HCT116 (cell line): Measurements from ENCODE around the gene SUB1. TPM values are rescaled to one million over a fixed set of nuclear protein-coding genes. Genes with fewer than 3 reads are reported as not detected.
"Not testable (repeated sequence)": the region's sequence is repeated elsewhere in the genome, so short reads cannot be mapped to it uniquely, and the experiment has no call there.

Experiments used
- ATAC-seq: fragments of 200-7000 bp; cut with Tn5 transposase; 2 replicates; pipeline ENCODE4 v1.9.1; 2020; ENCODE audit warnings: mild to moderate bottlenecking, moderate library complexity
- BruUV-seq: library from RNA; stranded (reverse); fragments of 400-500 nt; replicated peaks from 2 replicates; lab custom pipeline; 2021; lab: Mats Ljungman, UMichigan
- CTCF ChIA-PET: fragments of 300-600 bp; sonication (Branson Sonifier 250); formaldehyde crosslinking; loops from one replicate; lab custom pipeline; 2021; ENCODE audit warnings: antibody characterized with exemption; lab: Charles Lee
- POLR2A ChIA-PET: fragments of 300-600, 350-600 bp; sonication (Branson Sonifier 250); formaldehyde crosslinking; loops from one replicate; lab custom pipeline; 2021; ENCODE audit warnings: antibody characterized with exemption; lab: Charles Lee
- RAD21 ChIA-PET, 2 experiments: fragments of 300-600 bp; sonication (Branson Sonifier 250); formaldehyde crosslinking; loops; one replicate each; lab custom pipeline; 2023; ENCODE audit warnings: low total read pairs in 2 of 2; ENCODE audit not compliant: uncharacterized antibody in 2 of 2, unreplicated experiment in 2 of 2, low non-redundant PET in 1 of 2; lab: Charles Lee
- DNase-seq: peaks from one replicate; pipeline ENCODE4 v3.0.0-alpha.2; 2010; ENCODE audit warnings: low read depth, low spot score
- H2AFZ ChIP-seq: fragments of 200-600 bp; shearing (Covaris generic), sonication (generic); 2 replicates; pipeline ENCODE4 v1.6.1; 2017; ENCODE audit warnings: low read depth, mixed run types, mixed read lengths, antibody characterized with exemption, low read length; ENCODE audit not compliant: poor library complexity, severe bottlenecking
- H3K27ac ChIP-seq: 2 replicates; pipeline ENCODE4 v1.5.1; 2012; ENCODE audit warnings: low read depth, low read length
- H3K27me3 ChIP-seq: fragments of 200-600 bp; sonication (generic); 2 replicates; pipeline ENCODE4 v1.6.1; 2016; ENCODE audit warnings: mixed run types, low read length, mixed read lengths; ENCODE audit not compliant: insufficient read depth
- H3K36me3 ChIP-seq, 2 experiments: fragments of 200-500 bp in 1 of 2; fragments of 200-600 bp in 1 of 2; sonication (Bioruptor generic) in 1 of 2; sonication (generic) in 1 of 2; 2 replicates each; pipeline versions ENCODE4 v1.5.1 to v1.6.1; 2014 to 2016; ENCODE audit warnings: low read length in 2 of 2, inconsistent platforms in 1 of 2, mixed read lengths in 1 of 2, mixed run types in 1 of 2; ENCODE audit not compliant: insufficient read depth in 2 of 2, control insufficient read depth in 1 of 2
- H3K4me1 ChIP-seq, 2 experiments: fragments of 200-600 bp in 1 of 2; sonication (generic) in 1 of 2; 2 replicates each; pipeline versions ENCODE4 v1.5.1 to v1.6.1; 2012 to 2017; ENCODE audit warnings: low read length in 2 of 2, inconsistent platforms in 1 of 2, mild to moderate bottlenecking in 1 of 2, mixed read lengths in 1 of 2, mixed run types in 1 of 2, moderate library complexity in 1 of 2; ENCODE audit not compliant: insufficient read depth in 2 of 2, control insufficient read depth in 1 of 2
- H3K4me2 ChIP-seq: fragments of 200-600 bp; sonication (generic); 2 replicates; pipeline ENCODE4 v1.6.1; 2017; ENCODE audit warnings: mixed run types, low read length, mixed read lengths
- H3K4me3 ChIP-seq, 2 experiments: fragments of 200-600 bp in 1 of 2; sonication (generic) in 1 of 2; replicated peaks in 1 of 2; 2 replicates each; pipeline ENCODE4 v1.5.1; 2011 to 2016; ENCODE audit warnings: low read length in 2 of 2, control low read depth in 1 of 2, low read depth in 1 of 2, mild to moderate bottlenecking in 1 of 2, mixed read lengths in 1 of 2, mixed run types in 1 of 2
- H3K79me2 ChIP-seq: fragments of 200-600 bp; sonication (generic); 2 replicates; pipeline ENCODE4 v1.6.1; 2017; ENCODE audit warnings: mild to moderate bottlenecking, mixed run types, low read length, moderate library complexity, mixed read lengths; ENCODE audit not compliant: insufficient read depth
- H3K9ac ChIP-seq: fragments of 200-600 bp; sonication (generic); 2 replicates; pipeline ENCODE4 v1.6.1; 2016; ENCODE audit warnings: low read length, mixed read lengths
- H3K9me2 ChIP-seq: fragments of 200-600 bp; sonication (generic), shearing (Covaris generic); 2 replicates; pipeline ENCODE4 v1.6.1; 2017; ENCODE audit warnings: mixed run types, mild to moderate bottlenecking, moderate library complexity; ENCODE audit not compliant: insufficient read depth
- H3K9me3 ChIP-seq, 2 experiments: fragments of 200-500 bp in 1 of 2; fragments of 200-600 bp in 1 of 2; sonication (Bioruptor generic) in 1 of 2; sonication (generic) in 1 of 2; 2 replicates each; pipeline ENCODE4 v1.6.1; 2014 to 2017; ENCODE audit warnings: low read length in 2 of 2, mixed read lengths in 2 of 2, inconsistent platforms in 1 of 2, low read depth in 1 of 2, mild to moderate bottlenecking in 1 of 2, mixed run types in 1 of 2, moderate library complexity in 1 of 2; ENCODE audit not compliant: control insufficient read depth in 1 of 2, insufficient read depth in 1 of 2
- H4K20me1 ChIP-seq: fragments of 200-600 bp; sonication (generic), shearing (Covaris generic); 2 replicates; pipeline ENCODE4 v1.6.1; 2017; ENCODE audit warnings: mixed run types, mild to moderate bottlenecking, moderate library complexity; ENCODE audit not compliant: insufficient read depth
- EGR1 ChIP-seq: IDR thresholded peaks from 2 replicates; pipeline ENCODE4 v1.6.1; 2012; ENCODE audit warnings: low read depth
- ELF1 ChIP-seq: IDR thresholded peaks from 2 replicates; pipeline ENCODE4 v1.6.1; 2012; ENCODE audit warnings: low read depth, borderline replicate concordance
- EZH2 ChIP-seq: fragments of 200-600 bp; sonication (generic); IDR thresholded peaks from 2 replicates; pipeline ENCODE4 v1.6.1; 2017; ENCODE audit warnings: antibody characterized with exemption, mixed run types
- FOSL1 ChIP-seq: IDR thresholded peaks from 2 replicates; pipeline ENCODE4 v1.6.1; 2012; ENCODE audit warnings: low read depth
- JUND ChIP-seq: IDR thresholded peaks from 2 replicates; pipeline ENCODE4 v1.6.1; 2012
- MAX ChIP-seq: IDR thresholded peaks from 2 replicates; pipeline ENCODE4 v1.6.1; 2012
- SIN3A ChIP-seq: IDR thresholded peaks from 2 replicates; pipeline ENCODE4 v1.6.1; 2012; ENCODE audit warnings: low read depth
- SP1 ChIP-seq: IDR thresholded peaks from 2 replicates; pipeline ENCODE4 v1.6.1; 2012; ENCODE audit warnings: low read depth
- SRF ChIP-seq: IDR thresholded peaks from 2 replicates; pipeline ENCODE4 v1.6.1; 2012; ENCODE audit warnings: low read depth
- ZFX ChIP-seq: fragments of 450-650 bp; IDR thresholded peaks from 2 replicates; pipeline ENCODE4 v1.6.1; 2017
- intact Hi-C: fragments of 100-400 bp; cut with micrococcal nuclease; formaldehyde crosslinking; loops from 2 replicates; pipeline ENCODE4 v1.10.0; 2022
- total RNA-seq: library from RNA; stranded (reverse); gene quantifications from one replicate; pipeline ENCODE4 v1.2.1, GENCODE V29; 2021; ENCODE audit not compliant: unreplicated experiment
- TF ChIP-seq, protein P1 (sequence below): IDR thresholded peaks from 2 replicates; pipeline ENCODE4 v1.6.1; 2012
- TF ChIP-seq, protein P2 (sequence below), 3 experiments: fragments of 200-600 bp in 1 of 3; sonication (generic) in 1 of 3; IDR thresholded peaks in 2 of 3; conservative IDR thresholded peaks in 1 of 3; 2 replicates each; pipeline ENCODE4 v1.5.1; 2012 to 2017; ENCODE audit warnings: low read depth in 2 of 3, low read length in 2 of 3, antibody characterized with exemption in 1 of 3, borderline replicate concordance in 1 of 3, control low read depth in 1 of 3, mild to moderate bottlenecking in 1 of 3, mixed read lengths in 1 of 3, mixed run types in 1 of 3, moderate library complexity in 1 of 3; ENCODE audit not compliant: insufficient read depth in 1 of 3
- TF ChIP-seq, protein P3 (sequence below): IDR thresholded peaks from 2 replicates; pipeline ENCODE4 v1.6.1; 2012; ENCODE audit warnings: low read depth

The SUB1 gene
- total RNA-seq, 1 experiment from 2014 or later, result 216 TPM

DNA sequence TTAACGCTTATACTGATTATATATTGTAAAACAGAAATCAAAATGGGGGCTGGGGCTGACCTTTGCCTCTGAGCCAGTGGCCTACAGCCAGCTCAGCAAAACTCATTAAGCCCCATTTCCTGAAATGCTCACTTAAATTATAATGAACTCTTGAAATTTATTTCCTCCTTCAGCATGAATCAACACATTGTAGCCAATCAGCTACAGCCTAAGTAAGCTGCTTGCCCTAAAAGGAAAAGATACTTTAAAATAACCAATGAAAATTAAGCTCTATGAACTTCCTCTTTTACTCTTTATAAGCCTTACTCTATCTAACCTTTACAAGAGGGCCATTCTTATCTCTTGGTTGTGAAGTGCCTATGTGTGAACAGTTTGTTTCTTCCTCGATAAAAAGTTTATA, 33.5 kb upstream of the SUB1 start:
- Histone ChIP-seq H2AFZ (no peak overlapping the region), H3K4me3 (no peak overlapping the region), H3K36me3 (no peaks in the 10 kb centered on the region), H4K20me1 (no peaks in the 10 kb centered on the region), H3K9ac (no peak overlapping the region), H3K9me2 (no peaks in the 10 kb centered on the region), H3K27me3 (no peaks in the 10 kb centered on the region), H3K4me1 (no peaks in the 10 kb centered on the region), H3K4me2 (no peak overlapping the region), H3K9me3 (no peaks in the 10 kb centered on the region), H3K27ac (no peak overlapping the region), H3K79me2 (no peaks in the 10 kb centered on the region)
- intact Hi-C loops, result no loop called here
- no peak for ATAC-seq
- no TSS peak for BruUV-seq
- no peak for DNase-seq
- TF ChIP-seq SP1 (no peak), EZH2 (no peak), JUND (no peak), EGR1 (no peak), SIN3A (no peak), FOSL1 (no peak), SRF (no peak), ZFX (no peak), MAX (no peak), ELF1 (no peak)
- TF ChIP-seq, protein P1, sequence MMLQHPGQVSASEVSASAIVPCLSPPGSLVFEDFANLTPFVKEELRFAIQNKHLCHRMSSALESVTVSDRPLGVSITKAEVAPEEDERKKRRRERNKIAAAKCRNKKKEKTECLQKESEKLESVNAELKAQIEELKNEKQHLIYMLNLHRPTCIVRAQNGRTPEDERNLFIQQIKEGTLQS, result no peak
- TF ChIP-seq, protein P2, sequence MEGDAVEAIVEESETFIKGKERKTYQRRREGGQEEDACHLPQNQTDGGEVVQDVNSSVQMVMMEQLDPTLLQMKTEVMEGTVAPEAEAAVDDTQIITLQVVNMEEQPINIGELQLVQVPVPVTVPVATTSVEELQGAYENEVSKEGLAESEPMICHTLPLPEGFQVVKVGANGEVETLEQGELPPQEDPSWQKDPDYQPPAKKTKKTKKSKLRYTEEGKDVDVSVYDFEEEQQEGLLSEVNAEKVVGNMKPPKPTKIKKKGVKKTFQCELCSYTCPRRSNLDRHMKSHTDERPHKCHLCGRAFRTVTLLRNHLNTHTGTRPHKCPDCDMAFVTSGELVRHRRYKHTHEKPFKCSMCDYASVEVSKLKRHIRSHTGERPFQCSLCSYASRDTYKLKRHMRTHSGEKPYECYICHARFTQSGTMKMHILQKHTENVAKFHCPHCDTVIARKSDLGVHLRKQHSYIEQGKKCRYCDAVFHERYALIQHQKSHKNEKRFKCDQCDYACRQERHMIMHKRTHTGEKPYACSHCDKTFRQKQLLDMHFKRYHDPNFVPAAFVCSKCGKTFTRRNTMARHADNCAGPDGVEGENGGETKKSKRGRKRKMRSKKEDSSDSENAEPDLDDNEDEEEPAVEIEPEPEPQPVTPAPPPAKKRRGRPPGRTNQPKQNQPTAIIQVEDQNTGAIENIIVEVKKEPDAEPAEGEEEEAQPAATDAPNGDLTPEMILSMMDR (IDR thresholded peaks at IDR 0.05 in 2 of 3, conservative IDR thresholded peaks at IDR 0.05 in 1 of 3; ENCODE audit: borderline replicate concordance in 1 of 3, insufficient read depth in 1 of 3, low read depth in 2 of 3, low read length in 2 of 3), result no peak
- TF ChIP-seq, protein P3, sequence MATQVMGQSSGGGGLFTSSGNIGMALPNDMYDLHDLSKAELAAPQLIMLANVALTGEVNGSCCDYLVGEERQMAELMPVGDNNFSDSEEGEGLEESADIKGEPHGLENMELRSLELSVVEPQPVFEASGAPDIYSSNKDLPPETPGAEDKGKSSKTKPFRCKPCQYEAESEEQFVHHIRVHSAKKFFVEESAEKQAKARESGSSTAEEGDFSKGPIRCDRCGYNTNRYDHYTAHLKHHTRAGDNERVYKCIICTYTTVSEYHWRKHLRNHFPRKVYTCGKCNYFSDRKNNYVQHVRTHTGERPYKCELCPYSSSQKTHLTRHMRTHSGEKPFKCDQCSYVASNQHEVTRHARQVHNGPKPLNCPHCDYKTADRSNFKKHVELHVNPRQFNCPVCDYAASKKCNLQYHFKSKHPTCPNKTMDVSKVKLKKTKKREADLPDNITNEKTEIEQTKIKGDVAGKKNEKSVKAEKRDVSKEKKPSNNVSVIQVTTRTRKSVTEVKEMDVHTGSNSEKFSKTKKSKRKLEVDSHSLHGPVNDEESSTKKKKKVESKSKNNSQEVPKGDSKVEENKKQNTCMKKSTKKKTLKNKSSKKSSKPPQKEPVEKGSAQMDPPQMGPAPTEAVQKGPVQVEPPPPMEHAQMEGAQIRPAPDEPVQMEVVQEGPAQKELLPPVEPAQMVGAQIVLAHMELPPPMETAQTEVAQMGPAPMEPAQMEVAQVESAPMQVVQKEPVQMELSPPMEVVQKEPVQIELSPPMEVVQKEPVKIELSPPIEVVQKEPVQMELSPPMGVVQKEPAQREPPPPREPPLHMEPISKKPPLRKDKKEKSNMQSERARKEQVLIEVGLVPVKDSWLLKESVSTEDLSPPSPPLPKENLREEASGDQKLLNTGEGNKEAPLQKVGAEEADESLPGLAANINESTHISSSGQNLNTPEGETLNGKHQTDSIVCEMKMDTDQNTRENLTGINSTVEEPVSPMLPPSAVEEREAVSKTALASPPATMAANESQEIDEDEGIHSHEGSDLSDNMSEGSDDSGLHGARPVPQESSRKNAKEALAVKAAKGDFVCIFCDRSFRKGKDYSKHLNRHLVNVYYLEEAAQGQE, result no peak
- ChIA-PET POLR2A (no interaction called here), RAD21 (no interaction called here), CTCF (interaction anchor here (0.6 kb wide), 1 partner anchor 52 kb away, joined by 4 read pairs; no protein-coding TSS in a partner anchor)

DNA sequence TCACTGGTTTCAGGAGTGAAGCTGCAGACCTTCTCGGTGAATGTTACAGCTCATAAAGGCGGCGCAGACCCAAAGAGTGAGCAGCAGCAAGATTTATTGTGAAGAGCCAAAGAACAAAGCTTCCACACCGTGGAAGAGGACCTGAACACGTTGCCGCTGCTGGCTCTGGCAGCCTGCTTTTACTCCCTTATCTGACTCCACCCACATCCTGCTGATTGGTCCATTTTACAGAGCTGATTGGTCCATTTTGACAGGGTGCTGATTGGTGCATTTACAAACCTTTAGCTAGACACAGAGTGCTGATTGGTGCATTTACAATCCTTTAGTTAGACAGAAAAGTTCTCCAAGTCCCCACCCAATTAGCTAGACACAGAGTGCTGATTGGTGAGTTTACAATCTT, 32.9 kb upstream of the SUB1 start:
- POLR2A ChIA-PET, H3K27ac ChIP-seq, H3K36me3 ChIP-seq, ATAC-seq, H3K4me1 ChIP-seq, RAD21 ChIA-PET, H4K20me1 ChIP-seq, H3K9ac ChIP-seq, H3K9me3 ChIP-seq, BruUV-seq, H3K4me2 ChIP-seq, H3K9me2 ChIP-seq, H3K79me2 ChIP-seq, intact Hi-C loops, DNase-seq, H3K4me3 ChIP-seq, CTCF ChIA-PET, H3K27me3 ChIP-seq, H2AFZ ChIP-seq: not testable (repeated sequence)
